ENCODE results near the gene CKLF. TPM values are rescaled to one million over a fixed set of nuclear protein-coding genes. Genes with fewer than 3 reads are reported as not detected.

The CKLF gene
- total RNA-seq, 1 experiment from 2014 or later = 47.9 TPM

- Histone ChIP-seq H3F3A (ENCODE audit: low read length, unreplicated experiment) (no peaks in the 10 kb centered on the region), H3K4me1 (ENCODE audit: insufficient read depth, low read length) (peaks cover 19% of the 10 kb centered on the region), H3K9ac (ENCODE audit: low read length) (no peak overlapping the region), H4K20me1 (ENCODE audit: low read length) (no peaks in the 10 kb centered on the region), H3K27ac (ENCODE audit: low read length) (no peak overlapping the region), H3K9me3 (ENCODE audit: low read length) (no peaks in the 10 kb centered on the region), H3K79me2 (ENCODE audit: low read length) (no peaks in the 10 kb centered on the region), H2AFZ (ENCODE audit: low read length) (no peak overlapping the region), H3K4me2 (ENCODE audit: low read length) (no peak overlapping the region), H3K9me2 (replicated peaks; ENCODE audit: low read length) (no peaks in the 10 kb centered on the region), H3K27me3 (ENCODE audit: low read length) (no peaks in the 10 kb centered on the region), H3K4me3 (ENCODE audit: low read length) (no peak overlapping the region), H3K36me3 (ENCODE audit: low read depth, low read length) (no peaks in the 10 kb centered on the region)
- ATAC-seq = no peak
- CTCF ChIA-PET = no interaction called here
- POLR2A ChIA-PET (ENCODE audit: unreplicated experiment) = no interaction called here
- TF ChIP-seq EZH2phosphoT487 (IDR thresholded peaks at IDR 0.05; ENCODE audit: borderline replicate concordance, low read length) (no peak), EZH2 (IDR thresholded peaks at IDR 0.05; ENCODE audit: low read length, unreplicated experiment) (no peak), CTCF (conservative IDR thresholded peaks at IDR 0.05; ENCODE audit: low read depth, low read length) (no peak)
- DNase-seq = no peak
- BruUV-seq (replicated peaks) = no TSS peak
- intact Hi-C loops (cut with micrococcal nuclease) = no loop called here
These were observed 48.8 kb upstream of the CKLF start for GRCh38 chr16:66503612-66504011.

GRCh38 chr16:66507731-66508239 is 44.6 kb upstream of the CKLF start:
- ChIA-PET POLR2A (ENCODE audit: unreplicated experiment) (interaction anchor here (1.0 to 1.3 kb wide), 2 partner anchors 14 to 99 kb away, joined by 3 to 4 read pairs; no protein-coding TSS in a partner anchor), CTCF (interaction anchor here (0.8 to 1.4 kb wide), 4 partner anchors 14 to 365 kb away, joined by 3 to 7 read pairs (median 4); no protein-coding TSS in a partner anchor)
- Histone ChIP-seq H3K9me3 (ENCODE audit: low read length) (no peaks in the 10 kb centered on the region), H3K4me3 (ENCODE audit: low read length) (no peak overlapping the region; the same call in 1 of the 2 replicates), H3K79me2 (ENCODE audit: low read length) (no peaks in the 10 kb centered on the region), H3K27ac (ENCODE audit: low read length) (peak overlapping the region; percentile 89), H3K9ac (ENCODE audit: low read length) (peak overlapping the region; percentile 27), H3K36me3 (ENCODE audit: low read depth, low read length) (no peaks in the 10 kb centered on the region), H3K4me2 (ENCODE audit: low read length) (peak overlapping the region; percentile 74), H2AFZ (ENCODE audit: low read length) (no peak overlapping the region), H3K27me3 (ENCODE audit: low read length) (no peaks in the 10 kb centered on the region), H4K20me1 (ENCODE audit: low read length) (no peaks in the 10 kb centered on the region), H3K9me2 (replicated peaks; ENCODE audit: low read length) (no peaks in the 10 kb centered on the region), H3K4me1 (ENCODE audit: insufficient read depth, low read length) (peaks cover 60% of the 10 kb centered on the region), H3F3A (ENCODE audit: low read length, unreplicated experiment) (peaks cover 6% of the 10 kb centered on the region)
- BruUV-seq (replicated peaks) = no TSS peak
- DNase-seq (no peak), ATAC-seq (no peak)
- TF ChIP-seq CTCF (conservative IDR thresholded peaks at IDR 0.05; ENCODE audit: low read depth, low read length) = no peak
- TF ChIP-seq EZH2 (IDR thresholded peaks at IDR 0.05; ENCODE audit: low read length, unreplicated experiment) = no peak
- no peak for TF ChIP-seq EZH2phosphoT487 (IDR thresholded peaks at IDR 0.05; ENCODE audit: borderline replicate concordance, low read length)
- intact Hi-C loops (cut with micrococcal nuclease) = loop anchor here (1.0 to 5.0 kb wide), 2 partner anchors 9 to 45 kb away; partner anchors contain the start of genes CKLF and TK2
